Pancreas (tissue), 10 donors: ENCODE measurements around the gene POLR1E. TPM values are rescaled to one million over a fixed set of nuclear protein-coding genes. Genes with fewer than 3 reads are reported as not detected.

ENCODE experiments used
- ATAC-seq, 4 donors: fragments of 200-7000 bp; cut with Tn5 transposase; one replicate each; pipeline versions ENCODE4 v1.8.0 to v1.9.1; 2020; ENCODE audit warnings: mild to moderate bottlenecking in 4 of 4, moderate library complexity in 4 of 4
- DNase-seq, 6 donors: peaks; one replicate each; pipeline ENCODE4 v3.0.0-alpha.2; 2020
- FAIRE-seq: peaks from 2 replicates; lab custom pipeline; 2012; peaks lifted over from hg19 to GRCh38; lab: Jason Lieb, UNC
- H3K27ac ChIP-seq, 4 donors: fragments of 200-600 bp; sonication (generic); 1 replicate in 3 of 4; 2 replicates in 1 of 4; pipeline versions ENCODE4 v1.5.0 to v1.8.0; 2020
- H3K27me3 ChIP-seq, 4 donors: fragments of 200-600 bp; one replicate each; pipeline ENCODE4 v1.8.0; 2021
- H3K36me3 ChIP-seq, 3 donors: fragments of 200-600 bp; sonication (generic) in 1 of 3; one replicate each; pipeline versions ENCODE4 v1.5.0 to v1.8.0; 2020 to 2021
- H3K4me1 ChIP-seq, 3 donors: fragments of 200-600 bp; one replicate each; pipeline ENCODE4 v1.8.0; 2021
- H3K4me3 ChIP-seq, 4 donors: fragments of 200-600 bp; sonication (generic) in 2 of 4; one replicate each; pipeline versions ENCODE4 v1.5.0 to v1.8.0; 2020 to 2021
- H3K9me3 ChIP-seq, 4 donors: fragments of 200-600 bp; one replicate each; pipeline ENCODE4 v1.8.0; 2021
- CTCF ChIP-seq, 4 donors: fragments of 200-600 bp; sonication (generic) in 3 of 4; IDR thresholded peaks; one replicate each; pipeline versions ENCODE4 v1.5.0 to v1.8.0; 2021; ENCODE audit warnings: antibody characterized with exemption in 4 of 4
- WGBS, 2 donors: extraction: QIAGEN DNeasy Blood & Tissue Kit; methylation state at CpG; one replicate each; pipeline ENCODE4 v1.1.7; 2013; 5-methylcytosine and 5-hydroxymethylcytosine counted together
- intact Hi-C, 3 donors: fragments of 100-400 bp; cut with DNase I; formaldehyde crosslinking; loops; one replicate each; pipeline versions ENCODE4 v1.11.1 to v1.14.2; 2022
- polyA plus RNA-seq, 2 donors: library from polyadenylated mRNA; stranded (reverse); fragments of 200-250 nt; gene quantifications; one replicate each; pipeline ENCODE4 v1.2.3, GENCODE V29; 2013
- total RNA-seq, 6 donors: library from RNA; stranded (reverse); fragmentation: NEBNext Ultra II Directional in 4 of 6; extraction: Animal tissue kit (Norgen Biotek cat#: 25700) in 4 of 6; gene quantifications; one replicate each; pipeline versions ENCODE4 v1.2.1 to v1.2.4, GENCODE V29; 2021 to 2023
- donor health status: healthy with polysubstance abuse.
- donor health status: DM: no; HTN: no; CAD: no; lungs with moderate emphysema.
- donor health status: DM: no; HTN: no; CAD: no.
- donor health status: control.
- donor health status: control.
- donor health status: Bipolar disorder and iron deficiency.
- donor health status: DM: yes; HTN: yes; CAD: no.
- donor health status: DM: no; HTN: no; CAD: no.
- donor health status: DM: no; HTN: no; CAD: no.
- donor health status: DM: yes; HTN: yes; CAD: no.

POLR1E gene
- total and polyA plus RNA-seq, 8 donors, result 11.9 to 30.1 (median 17.1) TPM

GRCh38 chr9:37538099-37538498 lies 52.4 kb downstream of the POLR1E start:
- DNase-seq (no peak), ATAC-seq (no peak), FAIRE-seq (no peak)
- WGBS, 2 donors, result 82 to 89% methylated on average over 7 of the region's 7 CpGs
- Histone ChIP-seq H3K27ac (no peak overlapping the region), H3K9me3 (no peaks in the 10 kb centered on the region), H3K27me3 (no peaks in the 10 kb centered on the region), H3K4me1 (peaks cover 0 to 13% (median 7%) of the 10 kb centered on the region in 3 donors), H3K4me3 (no peak overlapping the region), H3K36me3 (peaks cover 0 to 4% (median 0%) of the 10 kb centered on the region in 3 donors)
- intact Hi-C loops, result no loop called here
- no peak for TF ChIP-seq CTCF (IDR thresholded peaks at IDR 0.05)

GRCh38 chr9:37539634-37540033 lies 53.9 kb downstream of the POLR1E start:
- ATAC-seq (no peak), DNase-seq (no peak), FAIRE-seq (no peak)
- peaks cover 0 to 4% (median 0%) of the 10 kb centered on the region in 3 donors for H3K36me3 ChIP-seq
- H3K4me3 ChIP-seq, result no peak overlapping the region
- no peaks in the 10 kb centered on the region for H3K9me3 ChIP-seq
- intact Hi-C loops, result no loop called here
- no peak overlapping the region for H3K27ac ChIP-seq
- no peak for TF ChIP-seq CTCF (IDR thresholded peaks at IDR 0.05)
- H3K4me1 ChIP-seq, result peaks cover 0 to 8% (median 0%) of the 10 kb centered on the region in 3 donors
- H3K27me3 ChIP-seq, result no peaks in the 10 kb centered on the region

GRCh38 chr9:37540634-37541033 lies 54.9 kb downstream of the POLR1E start:
- 19 to 30% methylated on average over 3 of the region's 3 CpGs for WGBS, 2 donors
- no peak for FAIRE-seq
- intact Hi-C loops, result no loop called here

GRCh38 chr9:37541465-37541864 lies 55.7 kb downstream of the POLR1E start:
- Histone ChIP-seq H3K27ac (no peak overlapping the region), H3K27me3 (no peaks in the 10 kb centered on the region), H3K9me3 (no peaks in the 10 kb centered on the region), H3K4me1 (peaks cover 0 to 8% (median 0%) of the 10 kb centered on the region in 3 donors), H3K36me3 (peaks cover 0 to 4% (median 0%) of the 10 kb centered on the region in 3 donors), H3K4me3 (no peak overlapping the region)
- ATAC-seq (no peak), DNase-seq (no peak), FAIRE-seq (no peak)
- 97 to 98% methylated on average over 8 of the region's 8 CpGs for WGBS, 2 donors
- intact Hi-C loops, result no loop called here
- TF ChIP-seq CTCF (IDR thresholded peaks at IDR 0.05), result no peak

More at GRCh38 chr9:37540634-37541033, 54.9 kb downstream of the POLR1E start:
- DNase-seq (peak; percentile 66 to 80 (median 74)), ATAC-seq (peak; percentile 79 to 91 (median 90))
- no peak for TF ChIP-seq CTCF (IDR thresholded peaks at IDR 0.05)
- peak overlapping the region in 2 of 4 donors; percentile 17 to 18 for H3K27ac ChIP-seq
- no peaks in the 10 kb centered on the region for H3K9me3 ChIP-seq
- no peak overlapping the region for H3K4me3 ChIP-seq
- no peaks in the 10 kb centered on the region for H3K27me3 ChIP-seq
- H3K36me3 ChIP-seq, result peaks cover 0 to 4% (median 0%) of the 10 kb centered on the region in 3 donors
- peaks cover 0 to 8% (median 0%) of the 10 kb centered on the region in 3 donors for H3K4me1 ChIP-seq

GRCh38 chr9:37542488-37542887 lies 56.7 kb downstream of the POLR1E start:
- WGBS, 2 donors, result 96 to 97% methylated on average over 6 of the region's 6 CpGs
- no peaks in the 10 kb centered on the region for H3K27me3 ChIP-seq
- H3K4me1 ChIP-seq, result peaks cover 0 to 8% (median 0%) of the 10 kb centered on the region in 3 donors
- no peak for DNase-seq
- H3K27ac ChIP-seq, result no peak overlapping the region
- no peaks in the 10 kb centered on the region for H3K36me3 ChIP-seq
- H3K4me3 ChIP-seq, result no peak overlapping the region
- ATAC-seq, result no peak
- intact Hi-C loops, result no loop called here
- TF ChIP-seq CTCF (IDR thresholded peaks at IDR 0.05), result no peak
- no peak for FAIRE-seq
- no peaks in the 10 kb centered on the region for H3K9me3 ChIP-seq
